GM18951 (cell line): ENCODE data around the gene STAC2.

ENCODE experiments used
- POLR2A ChIP-seq: IDR thresholded peaks from 4 replicates; pipeline ENCODE4 v1.6.1; 2011; ENCODE audit warnings: mild to moderate bottlenecking; ENCODE audit not compliant: insufficient read length, insufficient read depth; ENCODE audit errors: extremely low read depth
- in situ Hi-C: fragments of 300-500 bp; cut with MboI; formaldehyde crosslinking; loops from one replicate; pipeline ENCODE4 v1.12.0; 2022; ENCODE audit warnings: low sequenced_read_pairs, mixed read lengths, inconsistent platforms; ENCODE audit not compliant: unreplicated experiment

Gene STAC2

GRCh38 chr17:39196241-39196807 lies 29.4 kb downstream of the STAC2 start:
- in situ Hi-C loops, result no loop called here
- TF ChIP-seq POLR2A, result no peak

- in situ Hi-C loops, result no loop called here
- TF ChIP-seq POLR2A, result no peak
These were observed 30.1 kb downstream of the STAC2 start for GRCh38 chr17:39195568-39196160.

GRCh38 chr17:39194985-39195524 lies 30.7 kb downstream of the STAC2 start:
- in situ Hi-C loops, result no loop called here
- TF ChIP-seq POLR2A, result no peak

- no peak for TF ChIP-seq POLR2A
- in situ Hi-C loops, result no loop called here
These were observed 31.4 kb downstream of the STAC2 start for GRCh38 chr17:39194089-39194984.

GRCh38 chr17:39193346-39193745 lies 32.4 kb downstream of the STAC2 start:
- TF ChIP-seq POLR2A, result no peak
- in situ Hi-C loops, result no loop called here

GRCh38 chr17:39192901-39193300 lies 32.8 kb downstream of the STAC2 start:
- TF ChIP-seq POLR2A, result no peak
- in situ Hi-C loops, result no loop called here

- no peak for TF ChIP-seq POLR2A
- in situ Hi-C loops, result no loop called here
These were observed 33.8 kb downstream of the STAC2 start for GRCh38 chr17:39191750-39192510.

GRCh38 chr17:39187152-39187830 lies 38.5 kb downstream of the STAC2 start:
- in situ Hi-C loops, result no loop called here
- no peak for TF ChIP-seq POLR2A

GRCh38 chr17:39186481-39187002 lies 39.2 kb downstream of the STAC2 start:
- TF ChIP-seq POLR2A, result no peak

GRCh38 chr17:39183720-39184119 lies 42.0 kb downstream of the STAC2 start:
- in situ Hi-C loops, result no loop called here
- TF ChIP-seq POLR2A, result no peak

More at GRCh38 chr17:39186481-39187002, 39.2 kb downstream of the STAC2 start:
- in situ Hi-C loops, result no loop called here

GRCh38 chr17:39183045-39183444 lies 42.7 kb downstream of the STAC2 start:
- no peak for TF ChIP-seq POLR2A
- in situ Hi-C loops, result no loop called here

GRCh38 chr17:39181303-39181702 lies 44.4 kb downstream of the STAC2 start:
- no peak for TF ChIP-seq POLR2A
- in situ Hi-C loops, result no loop called here
